ENCODE measurements around the gene GRSF1. TPM values are rescaled to one million over a fixed set of nuclear protein-coding genes. Genes with fewer than 3 reads are reported as not detected.
"Not testable (repeated sequence)": the region's sequence is repeated elsewhere in the genome, so short reads cannot be mapped to it uniquely, and the experiment has no call there.

Gene GRSF1
- total RNA-seq, 2 donors from 2014 or later, result 43.2 to 86.5 TPM

- DNase-seq (ENCODE audit: low spot score), result no peak
- Histone ChIP-seq H3K36me3 (no peaks in the 10 kb centered on the region), H3K9me3 (no peaks in the 10 kb centered on the region), H3K4me1 (no peaks in the 10 kb centered on the region), H3K27me3 (no peaks in the 10 kb centered on the region), H3K4me3 (no peak overlapping the region), H3K27ac (no peak overlapping the region)
- TF ChIP-seq, protein P1, sequence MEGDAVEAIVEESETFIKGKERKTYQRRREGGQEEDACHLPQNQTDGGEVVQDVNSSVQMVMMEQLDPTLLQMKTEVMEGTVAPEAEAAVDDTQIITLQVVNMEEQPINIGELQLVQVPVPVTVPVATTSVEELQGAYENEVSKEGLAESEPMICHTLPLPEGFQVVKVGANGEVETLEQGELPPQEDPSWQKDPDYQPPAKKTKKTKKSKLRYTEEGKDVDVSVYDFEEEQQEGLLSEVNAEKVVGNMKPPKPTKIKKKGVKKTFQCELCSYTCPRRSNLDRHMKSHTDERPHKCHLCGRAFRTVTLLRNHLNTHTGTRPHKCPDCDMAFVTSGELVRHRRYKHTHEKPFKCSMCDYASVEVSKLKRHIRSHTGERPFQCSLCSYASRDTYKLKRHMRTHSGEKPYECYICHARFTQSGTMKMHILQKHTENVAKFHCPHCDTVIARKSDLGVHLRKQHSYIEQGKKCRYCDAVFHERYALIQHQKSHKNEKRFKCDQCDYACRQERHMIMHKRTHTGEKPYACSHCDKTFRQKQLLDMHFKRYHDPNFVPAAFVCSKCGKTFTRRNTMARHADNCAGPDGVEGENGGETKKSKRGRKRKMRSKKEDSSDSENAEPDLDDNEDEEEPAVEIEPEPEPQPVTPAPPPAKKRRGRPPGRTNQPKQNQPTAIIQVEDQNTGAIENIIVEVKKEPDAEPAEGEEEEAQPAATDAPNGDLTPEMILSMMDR (IDR thresholded peaks at IDR 0.05), result no peak
Measured at GRCh38 chr4:70849291-70849690, 9.6 kb upstream of the GRSF1 start.

DNA sequence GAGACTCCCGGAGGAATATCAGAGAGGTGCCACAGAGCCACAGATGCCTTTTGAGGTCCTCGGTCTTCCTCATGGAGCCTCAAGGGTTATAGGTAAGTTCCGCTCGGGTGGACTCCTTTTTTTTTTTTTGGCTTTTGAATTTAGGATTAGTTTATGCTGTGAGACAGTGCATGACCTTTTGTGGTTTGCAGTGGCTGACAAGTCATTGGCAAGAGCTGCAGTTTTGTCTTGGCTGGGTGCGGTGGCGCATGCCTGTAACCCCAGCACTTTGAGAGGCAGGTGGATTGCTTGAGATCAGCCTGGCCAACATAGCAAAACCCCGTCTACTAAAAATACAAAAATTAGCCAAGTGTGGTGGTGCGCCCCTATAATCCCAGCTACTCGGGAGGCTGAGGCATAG is 4.5 kb upstream of the GRSF1 start:
- Histone ChIP-seq H3K4me1 (no peaks in the 10 kb centered on the region), H3K4me3 (no peak overlapping the region), H3K27ac (no peak overlapping the region), H3K27me3 (no peaks in the 10 kb centered on the region), H3K36me3 (no peaks in the 10 kb centered on the region), H3K9me3 (no peaks in the 10 kb centered on the region)
- no peak for DNase-seq (ENCODE audit: low spot score)
- TF ChIP-seq, protein P1 (IDR thresholded peaks at IDR 0.05), result no peak

GRCh38 chr4:70842761-70843435 is 3.2 kb upstream of the GRSF1 start:
- TF ChIP-seq, protein P1 (IDR thresholded peaks at IDR 0.05), result no peak
- DNase-seq (ENCODE audit: low spot score), result no peak
- peaks cover 0 to 6% of the 10 kb centered on the region in 2 donors for H3K4me1 ChIP-seq
- H3K9me3 ChIP-seq, result no peaks in the 10 kb centered on the region
- no peaks in the 10 kb centered on the region for H3K36me3 ChIP-seq
- no peaks in the 10 kb centered on the region for H3K27me3 ChIP-seq
- no peak overlapping the region for H3K27ac ChIP-seq
- no peak overlapping the region for H3K4me3 ChIP-seq

- H3K4me3 ChIP-seq, result no peak overlapping the region
- H3K4me1 ChIP-seq, result peaks cover 0 to 16% of the 10 kb centered on the region in 2 donors
- H3K9me3 ChIP-seq, result no peaks in the 10 kb centered on the region
- DNase-seq (ENCODE audit: low spot score), result no peak
- TF ChIP-seq, protein P1 (IDR thresholded peaks at IDR 0.05), result no peak
- no peak overlapping the region for H3K27ac ChIP-seq
- H3K27me3 ChIP-seq, result no peaks in the 10 kb centered on the region
- no peaks in the 10 kb centered on the region for H3K36me3 ChIP-seq
Measured at GRCh38 chr4:70841951-70842350, 2.3 kb upstream of the GRSF1 start.

GRCh38 chr4:70841211-70841610 is 1.5 kb upstream of the GRSF1 start:
- no peaks in the 10 kb centered on the region for H3K27me3 ChIP-seq
- no peak overlapping the region for H3K27ac ChIP-seq
- H3K36me3 ChIP-seq, result no peaks in the 10 kb centered on the region
- H3K4me3 ChIP-seq, result no peak overlapping the region
- no peak for DNase-seq (ENCODE audit: low spot score)
- no peaks in the 10 kb centered on the region for H3K9me3 ChIP-seq
- peaks cover 0 to 23% of the 10 kb centered on the region in 2 donors for H3K4me1 ChIP-seq
- TF ChIP-seq, protein P1 (IDR thresholded peaks at IDR 0.05), result no peak

DNA sequence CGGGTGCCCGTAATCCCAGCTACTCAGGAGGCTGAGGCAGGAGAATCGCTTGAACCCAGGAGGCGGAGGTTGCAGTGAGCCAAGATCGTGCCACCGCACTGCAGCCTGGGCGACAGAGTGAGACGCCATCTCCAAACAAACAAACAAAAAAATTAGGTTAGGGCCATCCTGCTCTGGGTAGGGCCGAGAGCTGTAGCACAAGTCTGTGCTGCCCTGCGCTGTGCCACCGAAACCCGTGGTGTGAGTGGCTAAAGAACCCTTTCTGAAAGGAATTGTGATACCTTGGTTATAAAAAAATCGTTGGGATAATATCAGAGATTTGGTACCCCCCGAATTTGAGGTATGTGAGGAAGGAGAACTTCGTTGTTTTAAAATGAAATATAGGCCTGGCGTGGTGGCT is 941 bp upstream of the GRSF1 start:
- not testable (repeated sequence) for DNase-seq (ENCODE audit: low spot score); H3K4me3 ChIP-seq; H3K9me3 ChIP-seq; H3K27me3 ChIP-seq; H3K36me3 ChIP-seq; H3K27ac ChIP-seq
- H3K4me1 ChIP-seq, result peaks cover 0 to 28% of the 10 kb centered on the region in 2 donors

- H3K27me3 ChIP-seq, H3K36me3 ChIP-seq, H3K4me3 ChIP-seq, H3K9me3 ChIP-seq, H3K27ac ChIP-seq: not testable (repeated sequence)
- peaks cover 0 to 30% of the 10 kb centered on the region in 2 donors for H3K4me1 ChIP-seq
- peak; percentile 63 for DNase-seq (ENCODE audit: low spot score)
Measured at GRCh38 chr4:70840137-70840536, 447 bp upstream of the GRSF1 start.

Data from right atrium auricular region (tissue), 2 donors.